GM19023 (cell line): ENCODE data around the gene OSBPL1A.

Experiments used
- ATAC-seq: cut with Tn5 transposase; IDR thresholded peaks from one replicate; pipeline ENCODE4 v1.9.1; 2021; ENCODE audit warnings: mild to moderate bottlenecking, moderate library complexity; ENCODE audit not compliant: unreplicated experiment

The OSBPL1A gene

GRCh38 chr18:24138409-24138788, 259.2 kb downstream of the OSBPL1A start:
- ATAC-seq: no peak

DNA sequence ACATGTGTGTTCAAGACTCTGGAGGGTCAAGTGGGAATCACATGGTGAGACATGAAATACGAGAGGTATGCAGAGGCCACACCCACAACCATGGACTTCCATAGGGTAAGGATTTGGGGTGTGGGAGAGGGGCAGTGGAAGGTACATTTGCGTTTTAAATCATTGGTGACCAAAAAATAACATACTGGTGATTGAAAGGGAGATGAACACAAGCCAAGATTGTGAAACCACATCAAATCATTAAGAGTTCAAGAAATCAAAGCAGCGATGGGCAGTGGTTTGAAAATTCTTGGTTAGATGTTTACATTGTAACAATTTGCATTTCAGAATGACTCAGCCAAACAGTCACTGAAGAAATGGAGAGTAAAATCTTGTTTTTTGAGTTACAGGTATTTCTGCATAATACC, 260.7 kb downstream of the OSBPL1A start:
- ATAC-seq: no peak

DNA sequence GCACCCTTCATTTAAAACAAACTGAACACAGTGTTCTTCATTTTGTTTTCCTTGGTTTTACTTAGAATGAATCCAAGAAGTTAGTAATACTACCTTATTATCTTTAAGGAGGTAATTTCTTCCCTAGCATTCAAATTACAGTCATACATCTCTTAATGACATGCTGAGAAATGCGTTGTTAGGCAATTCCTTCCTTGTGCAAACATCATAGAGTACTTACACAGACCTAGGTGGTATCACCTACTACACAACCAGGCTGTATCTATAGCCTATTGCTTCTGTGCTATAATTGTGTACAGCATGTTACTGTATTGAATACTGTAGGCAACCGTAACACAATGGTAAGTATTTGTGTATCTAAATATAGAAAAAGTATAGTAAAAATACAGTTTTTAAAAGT, 267.1 kb downstream of the OSBPL1A start:
- no peak for ATAC-seq

- ATAC-seq: no peak
These were observed 268.9 kb downstream of the OSBPL1A start for GRCh38 chr18:24128700-24129099.

- no peak for ATAC-seq
These were observed 269.9 kb downstream of the OSBPL1A start for GRCh38 chr18:24127735-24128134.

DNA sequence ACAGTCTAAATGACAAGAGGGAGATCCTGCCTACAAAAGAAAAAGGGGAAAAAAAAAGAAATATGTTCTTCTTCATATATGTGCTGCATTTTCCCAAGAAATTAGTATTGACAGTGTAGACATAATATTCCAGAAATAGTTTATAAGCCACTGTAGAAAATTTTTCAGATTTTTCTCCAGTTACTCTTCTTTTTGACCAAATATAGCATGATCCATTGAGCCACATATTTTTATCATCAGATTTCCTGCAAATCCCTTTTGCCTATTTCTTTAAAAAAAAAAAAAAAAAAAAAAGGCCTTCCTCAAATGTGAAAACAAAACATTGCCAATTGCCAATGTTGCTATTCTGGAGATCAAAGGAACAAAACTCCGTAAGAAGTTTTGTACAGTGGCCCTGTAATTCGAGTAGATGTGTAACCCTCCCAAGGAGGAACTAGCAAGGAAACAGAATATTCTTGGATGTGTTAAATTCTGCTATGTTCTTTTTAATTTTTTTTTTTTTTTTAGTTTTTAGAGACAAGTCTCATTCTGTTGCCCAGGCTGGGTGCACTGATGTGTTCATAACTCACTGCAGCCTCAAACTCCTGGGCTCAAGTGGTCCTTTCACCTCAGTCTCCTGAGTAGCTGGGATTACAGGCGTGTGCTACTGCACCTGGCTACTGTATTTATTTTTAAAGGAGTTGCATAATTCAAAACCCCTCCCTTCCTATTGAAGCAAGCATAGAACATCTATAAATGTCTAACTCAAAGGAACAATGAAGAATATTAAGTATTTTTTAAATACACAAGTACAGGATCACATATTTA, 271.3 kb downstream of the OSBPL1A start:
- ATAC-seq: no peak

- no peak for ATAC-seq
These were observed 276.0 kb downstream of the OSBPL1A start for GRCh38 chr18:24121625-24122024.

DNA sequence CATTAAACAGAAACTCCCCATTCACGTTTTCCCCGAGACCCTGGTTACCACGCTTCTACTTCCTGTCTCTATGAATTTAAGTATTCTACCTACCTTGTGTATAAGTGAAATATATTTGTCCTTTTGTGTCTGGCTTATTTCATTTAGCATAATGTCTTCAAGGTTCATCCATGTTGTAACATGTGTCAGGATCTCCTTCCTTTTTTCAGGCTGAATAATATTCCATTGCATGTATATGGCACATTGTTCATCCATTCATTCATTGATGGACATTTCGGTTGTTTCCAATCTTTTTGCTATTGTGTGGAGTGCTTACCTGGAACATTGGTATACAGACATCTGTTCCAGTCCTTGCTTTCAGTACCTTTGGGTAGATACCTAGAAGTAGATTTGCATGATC, 276.9 kb downstream of the OSBPL1A start:
- no peak for ATAC-seq

DNA sequence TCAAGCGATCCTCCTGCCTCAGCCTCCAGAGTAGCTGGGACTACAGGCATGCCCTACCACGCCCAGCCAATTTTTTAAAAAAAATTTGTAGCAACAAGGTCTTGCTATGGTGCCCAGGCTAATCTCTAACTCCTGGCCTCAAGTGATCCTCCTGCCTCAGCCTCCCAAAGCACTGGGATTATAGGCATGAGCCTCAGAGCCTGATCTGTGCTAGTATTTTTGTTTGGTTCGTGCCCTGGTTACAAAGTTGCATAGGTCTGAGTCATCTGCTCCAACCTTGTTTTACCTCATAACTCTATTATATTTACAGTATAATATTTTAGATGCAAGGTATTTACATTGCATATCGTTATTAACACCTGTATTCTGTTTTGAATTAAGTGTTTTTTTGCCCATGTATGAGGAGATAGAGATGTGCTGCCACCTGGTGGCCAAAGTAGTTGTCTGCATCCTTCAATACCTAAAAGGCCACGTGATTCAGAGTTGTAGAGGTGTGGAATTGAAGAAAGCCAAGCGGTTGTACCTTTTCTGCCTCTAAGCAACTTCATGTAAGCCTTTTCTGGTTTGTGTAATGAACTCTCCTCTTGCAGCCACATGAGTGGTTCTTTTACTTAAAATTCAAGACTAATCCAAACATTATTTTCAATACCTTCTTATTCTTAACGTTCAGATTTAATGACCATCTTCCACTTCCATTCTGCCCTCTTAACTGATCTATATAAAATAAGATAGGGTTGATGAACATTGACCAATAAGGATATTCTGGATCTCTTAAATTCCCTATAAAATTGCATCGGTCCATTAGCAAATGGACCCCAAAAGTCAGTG, 278.7 kb downstream of the OSBPL1A start:
- ATAC-seq: no peak

- no peak for ATAC-seq
These were observed 282.0 kb downstream of the OSBPL1A start for GRCh38 chr18:24115628-24116027.

GRCh38 chr18:24114924-24115549, 282.6 kb downstream of the OSBPL1A start:
- no peak for ATAC-seq

DNA sequence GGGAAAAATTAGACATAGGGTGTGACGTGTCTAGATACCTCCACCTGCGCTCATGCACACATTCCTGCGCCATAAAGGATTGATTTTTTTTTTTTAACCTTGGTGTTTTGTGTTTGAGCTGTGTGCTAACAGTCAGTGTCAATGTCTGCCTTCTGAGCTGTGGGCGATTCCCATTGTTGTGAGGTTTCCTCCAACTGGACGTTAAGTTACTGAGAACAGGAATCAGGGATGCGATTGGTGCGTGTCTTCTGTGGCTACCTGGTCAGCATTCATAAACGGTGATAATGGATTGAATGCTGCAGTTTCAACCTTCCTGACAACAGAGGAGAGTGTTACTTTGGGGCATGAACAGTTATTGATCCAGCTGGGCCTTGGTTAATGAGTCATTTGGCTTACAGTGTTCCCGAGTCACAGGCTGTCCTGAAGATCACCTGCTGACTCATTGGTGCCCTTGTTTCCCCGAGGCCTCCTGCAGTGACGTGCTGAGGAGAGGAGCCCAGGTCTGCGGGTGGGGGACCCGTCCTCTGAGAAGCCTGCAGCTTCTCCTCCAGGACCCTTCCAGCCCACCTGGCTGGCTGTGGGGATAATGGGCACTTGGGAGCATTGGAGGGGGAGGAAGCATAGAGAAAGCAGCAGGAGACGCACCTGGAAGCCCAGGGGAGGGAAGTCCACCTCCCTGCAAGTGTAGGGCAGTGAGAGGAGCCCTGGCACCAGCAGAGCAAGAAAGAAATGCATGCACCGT, 284.6 kb downstream of the OSBPL1A start:
- no peak for ATAC-seq

GRCh38 chr18:24112464-24112863, 285.2 kb downstream of the OSBPL1A start:
- ATAC-seq: no peak
